PC-9 (cell line): Measurements from ENCODE around the gene SGK1. TPM values are rescaled to one million over a fixed set of nuclear protein-coding genes. Genes with fewer than 3 reads are reported as not detected.

Source experiments
- BruUV-seq: library from RNA; stranded (reverse); fragments of 400-500 nt; replicated peaks from 2 replicates; lab custom pipeline; 2021; lab: Mats Ljungman, UMichigan
- CTCF ChIA-PET: fragments of 300-600 bp; sonication (Branson Sonifier 250); formaldehyde crosslinking; loops from one replicate; lab custom pipeline; 2022; ENCODE audit warnings: antibody characterized with exemption; lab: Charles Lee
- POLR2A ChIA-PET: fragments of 300-600 bp; sonication (Branson Sonifier 250); formaldehyde crosslinking; loops from one replicate; lab custom pipeline; 2022; ENCODE audit warnings: antibody characterized with exemption; ENCODE audit not compliant: unreplicated experiment; lab: Charles Lee
- DNase-seq, 2 experiments: peaks; one replicate each; pipeline versions ENCODE4 v3.0.0 to v3.0.0-alpha.2; 2015 to 2022; ENCODE audit warnings: mixed read lengths in 1 of 2
- H2AFZ ChIP-seq: fragments of 200-600 bp; sonication (generic); 2 replicates; pipeline ENCODE4 v1.8.1; 2017; ENCODE audit warnings: antibody characterized with exemption
- H3F3A ChIP-seq: fragments of 200-600 bp; sonication (generic); 2 replicates; pipeline ENCODE4 v1.8.1; 2017; ENCODE audit warnings: antibody characterized with exemption, mild to moderate bottlenecking, low read depth; ENCODE audit not compliant: insufficient read depth
- H3K27ac ChIP-seq: fragments of 200-600 bp; sonication (generic); 2 replicates; pipeline ENCODE4 v1.6.1; 2016; ENCODE audit warnings: mixed run types
- H3K27me3 ChIP-seq: fragments of 200-600 bp; sonication (generic); 2 replicates; pipeline ENCODE4 v1.6.1; 2016; ENCODE audit warnings: low read depth, mixed run types; ENCODE audit not compliant: insufficient read depth
- H3K36me3 ChIP-seq: fragments of 200-600 bp; sonication (generic); 2 replicates; pipeline ENCODE4 v1.6.1; 2016; ENCODE audit warnings: low read depth, mixed run types
- H3K4me1 ChIP-seq: fragments of 200-600 bp; sonication (generic); replicated peaks from 2 replicates; pipeline ENCODE4 v1.6.1; 2016; ENCODE audit warnings: mixed run types; ENCODE audit not compliant: insufficient read depth
- H3K4me2 ChIP-seq: fragments of 200-600 bp; sonication (generic); 2 replicates; pipeline ENCODE4 v1.6.1; 2017; ENCODE audit warnings: mixed run types
- H3K4me3 ChIP-seq: fragments of 200-600 bp; sonication (generic); 2 replicates; pipeline ENCODE4 v1.6.1; 2016; ENCODE audit warnings: mixed run types
- H3K79me2 ChIP-seq: fragments of 200-600 bp; sonication (generic); 2 replicates; pipeline ENCODE4 v1.6.1; 2017; ENCODE audit warnings: low read depth, mixed run types
- H3K9me2 ChIP-seq: fragments of 200-600 bp; sonication (generic); 2 replicates; pipeline ENCODE4 v1.8.1; 2017; ENCODE audit warnings: mild to moderate bottlenecking; ENCODE audit not compliant: insufficient read depth
- H3K9me3 ChIP-seq: fragments of 200-600 bp; sonication (generic); 2 replicates; pipeline ENCODE4 v1.8.1; 2016; ENCODE audit warnings: low read depth; ENCODE audit not compliant: insufficient read depth
- H4K20me1 ChIP-seq: fragments of 200-600 bp; sonication (generic); 2 replicates; pipeline ENCODE4 v1.8.1; 2017; ENCODE audit not compliant: insufficient read depth
- CTCF ChIP-seq: fragments of 200-600 bp; sonication (generic); conservative IDR thresholded peaks from 2 replicates; pipeline ENCODE4 v1.6.1; 2017; ENCODE audit warnings: mixed run types, antibody characterized with exemption, mild to moderate bottlenecking, moderate library complexity
- EZH2 ChIP-seq: fragments of 200-600 bp; sonication (generic); IDR thresholded peaks from 2 replicates; pipeline ENCODE4 v1.8.0; 2017; ENCODE audit warnings: antibody characterized with exemption, low read depth
- intact Hi-C: fragments of 100-400 bp; cut with micrococcal nuclease; formaldehyde crosslinking; loops from one replicate; pipeline ENCODE4 v1.10.0; 2022; ENCODE audit not compliant: unreplicated experiment
- total RNA-seq: library from RNA; stranded (reverse); gene quantifications from 2 replicates; pipeline ENCODE4 v1.2.3, GENCODE V29; 2021

Gene SGK1
- total RNA-seq, 1 experiment from 2014 or later, result 11.3 TPM

DNA sequence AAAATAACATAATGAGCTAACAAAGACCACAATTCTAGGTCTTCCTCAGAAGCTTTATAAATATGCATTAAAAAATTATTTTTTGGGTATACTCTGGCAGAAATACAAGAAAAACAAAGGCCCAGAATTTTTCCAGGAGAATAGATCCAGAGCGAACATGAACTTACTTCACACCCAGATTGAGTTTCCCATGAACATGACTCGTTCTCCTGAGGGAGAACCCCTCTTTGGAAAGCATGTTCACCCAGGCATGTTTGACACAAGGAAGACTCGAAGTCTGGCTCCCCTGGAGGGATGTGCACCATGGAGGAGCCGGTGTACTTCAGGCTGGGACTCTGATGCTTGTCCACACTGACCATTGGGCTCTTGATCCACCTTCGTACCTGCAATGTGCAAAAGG is 56.1 kb downstream of the SGK1 start:
- intact Hi-C loops, result no loop called here
- CTCF ChIA-PET, result no interaction called here
- no peaks in the 10 kb centered on the region for H3K9me3 ChIP-seq
- no TSS peak for BruUV-seq
- no peaks in the 10 kb centered on the region for H4K20me1 ChIP-seq
- no peak overlapping the region for H3K4me3 ChIP-seq
- H3F3A ChIP-seq, result no peaks in the 10 kb centered on the region
- no peak for DNase-seq
- no peak overlapping the region for H3K4me2 ChIP-seq
- H3K9me2 ChIP-seq, result no peaks in the 10 kb centered on the region
- H3K27ac ChIP-seq, result no peak overlapping the region
- H3K36me3 ChIP-seq, result no peaks in the 10 kb centered on the region
- 0 out of 2 replicates have a peak overlapping the region, but pooled peaks have one; percentile 26 for H2AFZ ChIP-seq
- no peaks in the 10 kb centered on the region for H3K4me1 ChIP-seq
- POLR2A ChIA-PET, result no interaction called here
- TF ChIP-seq EZH2 (no peak), CTCF (no peak)
- no peaks in the 10 kb centered on the region for H3K79me2 ChIP-seq
- no peaks in the 10 kb centered on the region for H3K27me3 ChIP-seq

GRCh38 chr6:134258849-134259306 is 59.0 kb downstream of the SGK1 start:
- DNase-seq, result no peak
- POLR2A ChIA-PET, result no interaction called here
- intact Hi-C loops, result no loop called here
- Histone ChIP-seq H3K9me3 (no peaks in the 10 kb centered on the region), H3K4me3 (no peak overlapping the region), H4K20me1 (no peaks in the 10 kb centered on the region), H3K36me3 (no peaks in the 10 kb centered on the region), H3F3A (no peaks in the 10 kb centered on the region), H3K4me1 (no peaks in the 10 kb centered on the region), H3K27me3 (no peaks in the 10 kb centered on the region), H3K79me2 (no peaks in the 10 kb centered on the region), H3K27ac (no peak overlapping the region), H2AFZ (no peak overlapping the region), H3K4me2 (no peak overlapping the region), H3K9me2 (no peaks in the 10 kb centered on the region)
- no TSS peak for BruUV-seq
- CTCF ChIA-PET, result no interaction called here
- TF ChIP-seq CTCF, result no peak
- no peak for TF ChIP-seq EZH2

- Histone ChIP-seq H3K9me2 (no peaks in the 10 kb centered on the region), H4K20me1 (no peaks in the 10 kb centered on the region), H3F3A (no peaks in the 10 kb centered on the region), H2AFZ (no peak overlapping the region), H3K4me1 (no peaks in the 10 kb centered on the region), H3K4me2 (no peak overlapping the region), H3K36me3 (no peaks in the 10 kb centered on the region), H3K79me2 (no peaks in the 10 kb centered on the region), H3K9me3 (no peaks in the 10 kb centered on the region), H3K4me3 (no peak overlapping the region), H3K27ac (no peak overlapping the region), H3K27me3 (no peaks in the 10 kb centered on the region)
- BruUV-seq, result no TSS peak
- POLR2A ChIA-PET, result no interaction called here
- TF ChIP-seq CTCF, result no peak
- TF ChIP-seq EZH2, result no peak
- CTCF ChIA-PET, result no interaction called here
- no peak for DNase-seq
- intact Hi-C loops, result no loop called here
Observed at GRCh38 chr6:134257516-134257915, 60.4 kb downstream of the SGK1 start.
